MM.1S (cell line): ENCODE measurements around the gene LRRC8C.

Experiments used
- EZH2 ChIP-seq: fragments of 300-600 bp; sonication (generic); optimal IDR thresholded peaks from 2 replicates; pipeline ENCODE3; 2017; ENCODE audit warnings: low read depth, mild to moderate bottlenecking, antibody characterized with exemption, low read length, mixed read lengths
- EZH2phosphoT487 ChIP-seq: fragments of 300-600 bp; sonication (generic); IDR thresholded peaks from 2 replicates; pipeline ENCODE4 v1.6.1; 2018; ENCODE audit warnings: antibody characterized with exemption, low read length
- TF ChIP-seq, protein P1 (sequence below): fragments of 300-600 bp; sonication (generic); IDR thresholded peaks from 2 replicates; pipeline ENCODE4 v1.5.1; 2016; ENCODE audit warnings: antibody characterized with exemption, low read length, mixed read lengths

DNA sequence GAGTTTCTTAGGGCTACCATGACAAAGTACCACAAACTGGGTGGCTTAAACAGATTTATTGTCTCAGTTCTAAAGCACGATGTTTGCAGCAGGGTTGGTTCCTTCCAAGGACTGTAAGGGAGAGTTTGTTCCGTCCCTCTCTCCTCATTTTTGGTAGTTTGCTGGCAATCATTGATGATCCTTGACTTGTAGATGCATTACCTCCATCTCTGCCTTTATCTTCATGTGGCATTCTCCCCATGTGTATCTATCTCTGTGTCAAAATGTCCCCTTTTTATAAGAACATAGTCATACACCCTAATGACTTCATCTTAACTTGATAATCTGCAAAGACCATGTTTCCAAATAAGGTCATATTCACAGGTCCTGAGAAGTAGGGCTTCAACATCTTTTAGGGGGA is 90.2 kb downstream of the LRRC8C start:
- TF ChIP-seq, protein P1, sequence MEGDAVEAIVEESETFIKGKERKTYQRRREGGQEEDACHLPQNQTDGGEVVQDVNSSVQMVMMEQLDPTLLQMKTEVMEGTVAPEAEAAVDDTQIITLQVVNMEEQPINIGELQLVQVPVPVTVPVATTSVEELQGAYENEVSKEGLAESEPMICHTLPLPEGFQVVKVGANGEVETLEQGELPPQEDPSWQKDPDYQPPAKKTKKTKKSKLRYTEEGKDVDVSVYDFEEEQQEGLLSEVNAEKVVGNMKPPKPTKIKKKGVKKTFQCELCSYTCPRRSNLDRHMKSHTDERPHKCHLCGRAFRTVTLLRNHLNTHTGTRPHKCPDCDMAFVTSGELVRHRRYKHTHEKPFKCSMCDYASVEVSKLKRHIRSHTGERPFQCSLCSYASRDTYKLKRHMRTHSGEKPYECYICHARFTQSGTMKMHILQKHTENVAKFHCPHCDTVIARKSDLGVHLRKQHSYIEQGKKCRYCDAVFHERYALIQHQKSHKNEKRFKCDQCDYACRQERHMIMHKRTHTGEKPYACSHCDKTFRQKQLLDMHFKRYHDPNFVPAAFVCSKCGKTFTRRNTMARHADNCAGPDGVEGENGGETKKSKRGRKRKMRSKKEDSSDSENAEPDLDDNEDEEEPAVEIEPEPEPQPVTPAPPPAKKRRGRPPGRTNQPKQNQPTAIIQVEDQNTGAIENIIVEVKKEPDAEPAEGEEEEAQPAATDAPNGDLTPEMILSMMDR: no peak
- TF ChIP-seq EZH2: no peak
- no peak for TF ChIP-seq EZH2phosphoT487
